IPS-NIHi7 (cell line): Measurements from ENCODE around the gene LRP2.
"Not testable (repeated sequence)": the region's sequence is repeated elsewhere in the genome, so short reads cannot be mapped to it uniquely, and the experiment has no call there.

Source experiments
- DNase-seq: peaks from one replicate; pipeline ENCODE4 v3.0.0; 2012; ENCODE audit warnings: mixed read lengths; ENCODE audit errors: extremely low spot score

The LRP2 gene

GRCh38 chr2:169301596-169302335, 60.6 kb downstream of the LRP2 start:
- DNase-seq = no peak

GRCh38 chr2:169300636-169301530, 61.5 kb downstream of the LRP2 start:
- no peak for DNase-seq

GRCh38 chr2:169298007-169298406, 64.3 kb downstream of the LRP2 start:
- no peak for DNase-seq

GRCh38 chr2:169294001-169294675, 68.2 kb downstream of the LRP2 start:
- no peak for DNase-seq

GRCh38 chr2:169291517-169291916, 70.8 kb downstream of the LRP2 start:
- no peak for DNase-seq

- DNase-seq = no peak
Measured at GRCh38 chr2:169290433-169290832, 71.9 kb downstream of the LRP2 start.

GRCh38 chr2:169287666-169288065, 74.7 kb downstream of the LRP2 start:
- DNase-seq = no peak

- no peak for DNase-seq
Measured at GRCh38 chr2:169286624-169287231, 75.6 kb downstream of the LRP2 start.

GRCh38 chr2:169285531-169286235, 76.7 kb downstream of the LRP2 start:
- peak; percentile 36 for DNase-seq

GRCh38 chr2:169280502-169280901, 81.8 kb downstream of the LRP2 start:
- no peak for DNase-seq

GRCh38 chr2:169275696-169276444, 86.5 kb downstream of the LRP2 start:
- no peak for DNase-seq

- DNase-seq = no peak
Measured at GRCh38 chr2:169272010-169272409, 90.3 kb downstream of the LRP2 start.

GRCh38 chr2:169270574-169270973, 91.8 kb downstream of the LRP2 start:
- DNase-seq = not testable (repeated sequence)

GRCh38 chr2:169265591-169265990, 96.7 kb downstream of the LRP2 start:
- no peak for DNase-seq

- peak; percentile 33 for DNase-seq
Measured at GRCh38 chr2:169260846-169261642, 101.3 kb downstream of the LRP2 start.

GRCh38 chr2:169260246-169260645, 102.1 kb downstream of the LRP2 start:
- DNase-seq = peak; percentile 69

GRCh38 chr2:169259402-169259801, 102.9 kb downstream of the LRP2 start:
- no peak for DNase-seq

GRCh38 chr2:169258045-169258601, 104.2 kb downstream of the LRP2 start:
- no peak for DNase-seq

GRCh38 chr2:169254774-169255173, 107.6 kb downstream of the LRP2 start:
- DNase-seq = no peak
